ENCODE results near the gene PUM2.

- TF ChIP-seq SUZ12 (IDR thresholded peaks at IDR 0.05; ENCODE audit: extremely low read depth, insufficient read depth, insufficient read length) (no peak), YY1 (IDR thresholded peaks at IDR 0.05; ENCODE audit: insufficient read depth, insufficient read length) (no peak)
Observed at GRCh38 chr2:20307311-20307710, 43.3 kb downstream of the PUM2 start.
